MCF 10A (cell line): ENCODE data around the gene BMAL1. TPM values are rescaled to one million over a fixed set of nuclear protein-coding genes. Genes with fewer than 3 reads are reported as not detected.

Experiments used
- Bru-seq: library from RNA; stranded (reverse); fragments of 400-500 nt; gene quantifications from one replicate; lab custom pipeline; 2021; lab: Mats Ljungman, UMichigan
- BruChase-seq, 2 experiments: library from RNA; stranded (reverse); fragments of 400-500 nt; gene quantifications; one replicate each; lab custom pipeline; 2021; lab: Mats Ljungman, UMichigan
- BruUV-seq: library from RNA; stranded (reverse); fragments of 400-500 nt; replicated peaks from 2 replicates; lab custom pipeline; 2021; lab: Mats Ljungman, UMichigan
- CTCF ChIA-PET: fragments of 300-600 bp; sonication (Branson Sonifier 250); formaldehyde crosslinking; extraction: SDS; loops from one replicate; lab custom pipeline; 2021; ENCODE audit warnings: antibody characterized with exemption, inconsistent platforms; lab: Yijun Ruan, JAX
- POLR2A ChIA-PET: fragments of 300-600, 350-650 bp; sonication (Branson Sonifier 250); formaldehyde crosslinking; extraction: SDS; loops from one replicate; lab custom pipeline; 2020; ENCODE audit warnings: antibody characterized with exemption, inconsistent platforms; lab: Yijun Ruan, JAX
- DNase-seq: peaks from one replicate; pipeline ENCODE4 v3.0.0-alpha.2; 2018; ENCODE audit not compliant: unreplicated experiment
- H3K27ac Mint-ChIP-seq: one replicate; pipeline ENCODE4 v1.8.0; 2022; ENCODE audit warnings: mild to moderate bottlenecking, low read depth, mixed read lengths; ENCODE audit not compliant: unreplicated experiment
- H3K27me3 Mint-ChIP-seq: one replicate; pipeline ENCODE4 v1.8.0; 2022; ENCODE audit warnings: mixed read lengths; ENCODE audit not compliant: insufficient read depth, unreplicated experiment
- H3K36me3 Mint-ChIP-seq: one replicate; pipeline ENCODE4 v1.8.0; 2022; ENCODE audit warnings: mild to moderate bottlenecking, moderate library complexity, mixed read lengths; ENCODE audit not compliant: insufficient read depth, unreplicated experiment
- H3K4me1 Mint-ChIP-seq: one replicate; pipeline ENCODE4 v1.8.0; 2022; ENCODE audit warnings: mixed read lengths; ENCODE audit not compliant: insufficient read depth, unreplicated experiment
- H3K4me3 Mint-ChIP-seq: one replicate; pipeline ENCODE4 v1.8.0; 2022; ENCODE audit warnings: mild to moderate bottlenecking, moderate library complexity, mixed read lengths; ENCODE audit not compliant: unreplicated experiment
- H3K9me3 Mint-ChIP-seq: one replicate; pipeline ENCODE4 v1.8.0; 2022; ENCODE audit warnings: mixed read lengths; ENCODE audit not compliant: unreplicated experiment
- intact Hi-C: fragments of 100-400 bp; cut with micrococcal nuclease; formaldehyde crosslinking; loops from 2 replicates; pipeline ENCODE4 v1.14.1; 2022
- long read RNA-seq: library from polyadenylated mRNA; stranded (forward); transcript quantifications from one replicate; pipeline ENCODE4 v2.0.0, GENCODE V29; 2022
- total RNA-seq: library from RNA; stranded (reverse); gene quantifications from 2 replicates; pipeline ENCODE4 v1.2.3, GENCODE V29; 2022
- TF ChIP-seq, protein P1 (sequence below): fragments of 200-600 bp; IDR thresholded peaks from one replicate; pipeline ENCODE4 v1.8.0; 2022; ENCODE audit warnings: antibody characterized with exemption, mild to moderate bottlenecking; ENCODE audit not compliant: unreplicated experiment

Gene BMAL1
- total RNA-seq (71.6 and 88.4 TPM in 2 replicates), Bru-seq, nascent RNA (percentile 90 among the genes with signal in this experiment), BruChase-seq, experiment 1, labeled RNA remaining after a 6-hour chase (percentile 74 among the genes with signal in this experiment), BruChase-seq, experiment 2, labeled RNA remaining after a 2-hour chase (percentile 78 among the genes with signal in this experiment)
- long read RNA-seq, transcript ARNTL-201 (20 exons, 2,776 nt): minor isoform, 12 of 227 reads
- long read RNA-seq, transcript ARNTL-203 (20 exons, 2,746 nt): major isoform, 22 of 227 reads
- long read RNA-seq, transcript ARNTL-205 (20 exons, 2,745 nt): minor isoform, 13 of 227 reads
- long read RNA-seq, partial matches to known transcripts: 8 of 227 reads
- long read RNA-seq, other reads (novel, unspliced or antisense): 172 of 227 reads

DNA sequence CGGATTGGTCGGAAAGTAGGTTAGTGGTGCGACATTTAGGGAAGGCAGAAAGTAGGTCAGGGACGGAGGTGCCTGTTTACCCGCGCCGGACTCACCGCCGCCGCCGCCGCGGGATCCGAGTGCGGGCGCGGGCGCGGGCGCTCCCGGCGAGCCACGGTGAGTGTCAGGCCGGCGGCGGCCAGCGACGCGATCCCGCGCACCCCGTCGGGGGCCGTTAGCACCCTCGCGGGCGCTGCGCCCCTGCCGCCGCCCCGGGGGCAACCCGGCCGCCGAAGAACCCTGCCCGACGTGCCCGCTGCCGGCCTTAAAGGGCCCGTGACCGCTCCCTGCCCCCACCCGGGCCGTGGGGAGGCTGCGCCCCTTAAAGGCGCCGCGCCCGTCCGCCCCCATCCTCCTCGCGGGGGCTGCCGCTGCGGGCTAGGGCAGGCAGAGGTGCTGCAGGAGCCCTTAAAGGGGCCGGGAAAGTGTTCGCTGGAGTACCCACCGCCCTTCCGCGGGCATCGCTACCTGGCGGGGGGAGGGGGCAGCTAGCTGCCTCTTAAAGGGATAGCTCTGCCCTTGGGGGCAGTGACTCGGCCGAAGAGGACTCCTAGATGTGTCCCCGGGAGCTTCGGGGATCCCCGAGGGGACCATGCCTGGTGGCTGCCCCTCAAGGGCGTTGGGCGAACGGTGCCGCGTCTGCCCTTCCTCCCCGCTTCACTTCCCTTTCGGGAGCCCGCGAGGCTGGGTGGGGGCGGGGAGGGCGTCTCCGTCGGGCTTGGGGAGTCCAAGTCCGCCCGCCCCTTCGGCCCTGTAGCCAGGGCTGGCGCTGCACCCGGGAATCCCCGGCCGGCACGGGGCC lies at the start of gene BMAL1:
Gene BMAL1, plus strand, starts transcription at position 23 of the 841 bp plus-strand sequence. CDS start 76,519 bp downstream, outside the sequence.
- Mint-ChIP-seq H3K27me3 (no peaks in the 10 kb centered on the region), H3K4me3 (peak within 1 kb of the TSS; percentile 91), H3K36me3 (no peaks in the 10 kb centered on the region), H3K4me1 (peaks cover 39% of the 10 kb centered on the region), H3K9me3 (no peaks in the 10 kb centered on the region), H3K27ac (peak within 1 kb of the TSS; percentile 82)
- ChIA-PET CTCF (interaction anchor here (0.6 to 3.2 kb wide), 7 partner anchors 16 to 65 kb away, joined by 4 to 31 read pairs (median 7); no protein-coding TSS in a partner anchor), POLR2A (interaction anchor here (0.7 to 4.5 kb wide), 11 partner anchors 9 to 162 kb away, joined by 4 to 134 read pairs (median 11); no protein-coding TSS in a partner anchor)
- peak; percentile 38 for DNase-seq
- TF ChIP-seq, protein P1, sequence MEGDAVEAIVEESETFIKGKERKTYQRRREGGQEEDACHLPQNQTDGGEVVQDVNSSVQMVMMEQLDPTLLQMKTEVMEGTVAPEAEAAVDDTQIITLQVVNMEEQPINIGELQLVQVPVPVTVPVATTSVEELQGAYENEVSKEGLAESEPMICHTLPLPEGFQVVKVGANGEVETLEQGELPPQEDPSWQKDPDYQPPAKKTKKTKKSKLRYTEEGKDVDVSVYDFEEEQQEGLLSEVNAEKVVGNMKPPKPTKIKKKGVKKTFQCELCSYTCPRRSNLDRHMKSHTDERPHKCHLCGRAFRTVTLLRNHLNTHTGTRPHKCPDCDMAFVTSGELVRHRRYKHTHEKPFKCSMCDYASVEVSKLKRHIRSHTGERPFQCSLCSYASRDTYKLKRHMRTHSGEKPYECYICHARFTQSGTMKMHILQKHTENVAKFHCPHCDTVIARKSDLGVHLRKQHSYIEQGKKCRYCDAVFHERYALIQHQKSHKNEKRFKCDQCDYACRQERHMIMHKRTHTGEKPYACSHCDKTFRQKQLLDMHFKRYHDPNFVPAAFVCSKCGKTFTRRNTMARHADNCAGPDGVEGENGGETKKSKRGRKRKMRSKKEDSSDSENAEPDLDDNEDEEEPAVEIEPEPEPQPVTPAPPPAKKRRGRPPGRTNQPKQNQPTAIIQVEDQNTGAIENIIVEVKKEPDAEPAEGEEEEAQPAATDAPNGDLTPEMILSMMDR: no peak
- BruUV-seq: no TSS peak
- intact Hi-C loops: loop anchor here (1.0 to 2.0 kb wide), 4 partner anchors 17 to 67 kb away; no protein-coding TSS in a partner anchor

DNA sequence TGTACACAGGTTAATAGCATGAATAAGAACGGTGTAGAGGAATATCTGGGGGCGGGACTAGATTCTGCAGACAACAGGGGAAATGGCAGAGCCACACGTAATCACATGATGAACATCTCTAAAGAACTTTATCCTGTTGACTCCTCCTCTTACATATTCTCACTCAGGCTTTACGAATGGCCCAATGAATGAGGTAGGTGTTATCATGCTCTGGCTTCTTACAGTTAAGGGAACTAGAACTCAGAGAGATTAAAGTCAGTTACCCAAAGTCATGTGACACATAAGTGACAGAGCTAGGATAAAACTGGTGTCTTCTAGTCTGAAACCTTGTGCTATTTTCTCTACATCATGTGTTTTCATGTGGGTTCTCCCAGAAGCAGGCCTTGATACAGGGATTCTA lies 49.0 kb upstream of the BMAL1 start:
- H3K9me3 Mint-ChIP-seq: no peaks in the 10 kb centered on the region
- POLR2A ChIA-PET: interaction anchor here (0.9 to 1.7 kb wide), 2 partner anchors 10 to 13 kb away, joined by 4 to 6 read pairs; no protein-coding TSS in a partner anchor
- no peaks in the 10 kb centered on the region for H3K36me3 Mint-ChIP-seq
- no peak overlapping the region for H3K27ac Mint-ChIP-seq
- TF ChIP-seq, protein P1: no peak
- peaks cover 6% of the 10 kb centered on the region for H3K4me1 Mint-ChIP-seq
- no peak overlapping the region for H3K4me3 Mint-ChIP-seq
- intact Hi-C loops: no loop called here
- CTCF ChIA-PET: interaction anchor here (0.7 to 3.2 kb wide), 5 partner anchors 10 to 51 kb away, joined by 3 to 20 read pairs (median 3); no protein-coding TSS in a partner anchor
- BruUV-seq: no TSS peak
- DNase-seq: no peak
- no peaks in the 10 kb centered on the region for H3K27me3 Mint-ChIP-seq

DNA sequence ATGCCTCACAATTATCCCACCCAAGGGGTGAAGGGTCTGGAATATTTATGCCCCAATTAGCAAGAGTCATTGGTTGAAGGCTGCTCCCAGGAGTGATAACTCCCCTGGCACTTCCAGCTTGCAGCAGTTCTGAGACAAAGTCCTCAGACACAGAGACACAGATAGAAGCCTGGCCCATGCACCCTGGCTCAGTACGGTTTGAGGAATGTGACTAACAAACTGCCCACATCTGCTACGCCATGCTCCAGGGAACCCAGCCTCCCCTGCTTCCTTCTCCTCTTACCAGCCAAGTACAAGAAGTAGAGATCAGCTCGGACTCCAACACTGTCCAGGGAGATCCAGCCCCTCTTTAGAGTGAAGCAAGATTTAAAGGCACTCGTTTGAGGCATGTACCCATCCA lies 48.5 kb upstream of the BMAL1 start:
- TF ChIP-seq, protein P1: no peak
- Mint-ChIP-seq H3K9me3 (no peaks in the 10 kb centered on the region), H3K27me3 (no peaks in the 10 kb centered on the region), H3K36me3 (no peaks in the 10 kb centered on the region), H3K4me3 (no peak overlapping the region), H3K4me1 (peaks cover 6% of the 10 kb centered on the region), H3K27ac (no peak overlapping the region)
- BruUV-seq: no TSS peak
- intact Hi-C loops: no loop called here
- no peak for DNase-seq
- ChIA-PET CTCF (interaction anchor here (0.6 to 3.2 kb wide), 9 partner anchors 9 to 295 kb away, joined by 3 to 20 read pairs (median 3); no protein-coding TSS in a partner anchor), POLR2A (interaction anchor here (0.5 to 1.7 kb wide), 3 partner anchors 9 to 121 kb away, joined by 3 to 6 read pairs (median 4); no protein-coding TSS in a partner anchor)
